Keratinocyte (primary cell): ENCODE data around the gene APRT. TPM values are rescaled to one million over a fixed set of nuclear protein-coding genes. Genes with fewer than 3 reads are reported as not detected.
A peak's percentile ranks its signal among the peaks of the same experiment; 100 is the strongest.

Experiments
- DNase-seq: peaks from one replicate; pipeline ENCODE4 v3.0.0-alpha.2; 2011; ENCODE audit warnings: low read depth, missing footprints, low spot score
- FAIRE-seq: peaks from 2 replicates; lab custom pipeline; 2011; peaks lifted over from hg19 to GRCh38; lab: Jason Lieb, UNC
- H2AFZ ChIP-seq: 2 replicates; pipeline ENCODE4 v1.6.0; 2012; ENCODE audit warnings: low read length, control low read depth, inconsistent platforms; ENCODE audit not compliant: control insufficient read depth
- H3K27ac ChIP-seq: 2 replicates; pipeline ENCODE4 v1.5.1; 2011; ENCODE audit warnings: low read length; ENCODE audit not compliant: control insufficient read depth, insufficient read depth
- H3K27me3 ChIP-seq: 3 replicates; pipeline ENCODE4 v1.6.0; 2011; ENCODE audit warnings: low read length; ENCODE audit not compliant: control insufficient read depth, insufficient read depth; ENCODE audit errors: extremely low read depth
- H3K36me3 ChIP-seq, 2 experiments: 2 replicates in 1 of 2; 3 replicates in 1 of 2; pipeline ENCODE4 v1.5.1; 2011; ENCODE audit warnings: low read length in 2 of 2, mild to moderate bottlenecking in 1 of 2; ENCODE audit not compliant: control insufficient read depth in 2 of 2, insufficient read depth in 2 of 2; ENCODE audit errors: extremely low read depth in 1 of 2
- H3K4me1 ChIP-seq: 3 replicates; pipeline ENCODE4 v1.5.1; 2011; ENCODE audit warnings: low read length; ENCODE audit not compliant: control insufficient read depth, insufficient read depth; ENCODE audit errors: extremely low read depth
- H3K4me2 ChIP-seq: 3 replicates; pipeline ENCODE4 v1.6.0; 2011; ENCODE audit warnings: low read depth, low read length; ENCODE audit not compliant: control insufficient read depth, insufficient read depth; ENCODE audit errors: extremely low read depth
- H3K4me3 ChIP-seq, 3 experiments: fragments of 200-600 bp in 1 of 3; sonication (generic) in 1 of 3; 2 replicates in 2 of 3; 3 replicates in 1 of 3; pipeline ENCODE4 v1.5.1; 2011 to 2016; ENCODE audit warnings: low read length in 3 of 3, mild to moderate bottlenecking in 3 of 3, control low read depth in 2 of 3, inconsistent platforms in 1 of 3, low read depth in 1 of 3, mixed read lengths in 1 of 3, mixed run types in 1 of 3, moderate library complexity in 1 of 3; ENCODE audit not compliant: control insufficient read depth in 2 of 3, insufficient read depth in 2 of 3; ENCODE audit errors: extremely low read depth in 1 of 3
- H3K79me2 ChIP-seq: 2 replicates; pipeline ENCODE4 v1.6.0; 2012; ENCODE audit warnings: low read length; ENCODE audit not compliant: control insufficient read depth, insufficient read depth
- H3K9ac ChIP-seq: 3 replicates; pipeline ENCODE4 v1.6.0; 2011; ENCODE audit warnings: low read length; ENCODE audit not compliant: control insufficient read depth, insufficient read depth; ENCODE audit errors: extremely low read depth
- H3K9me1 ChIP-seq: 3 replicates; pipeline ENCODE4 v1.6.0; 2011; ENCODE audit warnings: low read length; ENCODE audit not compliant: control insufficient read depth, insufficient read depth; ENCODE audit errors: extremely low read depth
- H3K9me3 ChIP-seq: 2 replicates; pipeline ENCODE4 v1.5.1; 2012; ENCODE audit warnings: low read depth, low read length; ENCODE audit not compliant: control insufficient read depth
- H4K20me1 ChIP-seq: 3 replicates; pipeline ENCODE4 v1.6.0; 2011; ENCODE audit warnings: low read length; ENCODE audit not compliant: control insufficient read depth, insufficient read depth; ENCODE audit errors: extremely low read depth
- EZH2 ChIP-seq: IDR thresholded peaks from one replicate; pipeline ENCODE4 v1.6.1; 2012; ENCODE audit warnings: inconsistent platforms, mild to moderate bottlenecking, low read length, moderate library complexity
- dilution Hi-C: fragments of 300-500 bp; cut with MboI; formaldehyde crosslinking; loops from one replicate; pipeline ENCODE4 v1.7.0; 2020; ENCODE audit warnings: low sequenced_read_pairs; ENCODE audit not compliant: extremely low pct_ligation_motif_present
- polyA plus RNA-seq, 5 experiments: library from polyadenylated mRNA; depleted of rRNA in 3 of 5; stranded (reverse) in 3 of 5; stranded (forward) in 1 of 5; unstranded in 1 of 5; fragments of >200 nt; gene quantifications; 1 replicate in 1 of 5; 2 replicates in 3 of 5; 3 replicates in 1 of 5; pipeline versions ENCODE4 v1.2.1 to v1.2.3, GENCODE V29; 2011 to 2012; ENCODE audit warnings: missing spikeins in 2 of 5, low read depth in 1 of 5, low replicate concordance in 1 of 5
- TF ChIP-seq, protein P1 (sequence below), 3 experiments: IDR thresholded peaks in 1 of 3; conservative IDR thresholded peaks in 1 of 3; optimal IDR thresholded peaks in 1 of 3; 2 replicates in 2 of 3; 3 replicates in 1 of 3; pipeline versions ENCODE3 to v1.5.1; 2011; ENCODE audit warnings: low read length in 3 of 3, mild to moderate bottlenecking in 3 of 3, moderate library complexity in 2 of 3, control low read depth in 1 of 3, inconsistent platforms in 1 of 3; ENCODE audit not compliant: insufficient read depth in 2 of 3; ENCODE audit errors: extremely low read depth in 1 of 3

The APRT gene
- polyA plus RNA-seq, 1 donor (not counting 4 experiments of a cell fraction or from before 2014, with no cell fraction given) = 106 TPM

DNA sequence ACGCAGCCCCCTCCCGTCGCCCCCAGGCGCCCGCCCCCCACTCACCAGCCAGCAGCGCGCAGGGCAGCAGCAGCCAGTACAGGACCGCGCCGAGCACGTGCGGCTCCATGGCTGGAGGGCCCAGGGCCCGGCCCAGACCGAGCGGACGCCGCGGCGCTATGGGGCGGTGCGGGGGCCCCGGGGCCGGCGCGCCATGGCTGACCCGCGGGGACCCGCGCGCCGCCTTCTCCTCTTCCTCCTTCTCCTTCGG, 26.9 kb downstream of the APRT start:
- Histone ChIP-seq H2AFZ (no peak overlapping the region), H3K27ac (peak overlapping the region; percentile 93), H3K9ac (peak overlapping the region; percentile 95), H4K20me1 (peaks cover 21% of the 10 kb centered on the region), H3K4me2 (peak overlapping the region; percentile 10), H3K36me3 (peaks cover 0 to 2% of the 10 kb centered on the region in 2 experiments), H3K9me3 (no peaks in the 10 kb centered on the region), H3K79me2 (peaks cover 49% of the 10 kb centered on the region), H3K4me1 (peaks cover 35% of the 10 kb centered on the region), H3K9me1 (no peaks in the 10 kb centered on the region), H3K27me3 (peaks cover 4% of the 10 kb centered on the region), H3K4me3 (peak overlapping the region; percentile 75 to 93 (median 78))
- FAIRE-seq (no peak), DNase-seq (no peak)
- dilution Hi-C loops = no loop called here
- TF ChIP-seq, protein P1, sequence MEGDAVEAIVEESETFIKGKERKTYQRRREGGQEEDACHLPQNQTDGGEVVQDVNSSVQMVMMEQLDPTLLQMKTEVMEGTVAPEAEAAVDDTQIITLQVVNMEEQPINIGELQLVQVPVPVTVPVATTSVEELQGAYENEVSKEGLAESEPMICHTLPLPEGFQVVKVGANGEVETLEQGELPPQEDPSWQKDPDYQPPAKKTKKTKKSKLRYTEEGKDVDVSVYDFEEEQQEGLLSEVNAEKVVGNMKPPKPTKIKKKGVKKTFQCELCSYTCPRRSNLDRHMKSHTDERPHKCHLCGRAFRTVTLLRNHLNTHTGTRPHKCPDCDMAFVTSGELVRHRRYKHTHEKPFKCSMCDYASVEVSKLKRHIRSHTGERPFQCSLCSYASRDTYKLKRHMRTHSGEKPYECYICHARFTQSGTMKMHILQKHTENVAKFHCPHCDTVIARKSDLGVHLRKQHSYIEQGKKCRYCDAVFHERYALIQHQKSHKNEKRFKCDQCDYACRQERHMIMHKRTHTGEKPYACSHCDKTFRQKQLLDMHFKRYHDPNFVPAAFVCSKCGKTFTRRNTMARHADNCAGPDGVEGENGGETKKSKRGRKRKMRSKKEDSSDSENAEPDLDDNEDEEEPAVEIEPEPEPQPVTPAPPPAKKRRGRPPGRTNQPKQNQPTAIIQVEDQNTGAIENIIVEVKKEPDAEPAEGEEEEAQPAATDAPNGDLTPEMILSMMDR (optimal IDR thresholded peaks at IDR 0.05 in 1 of 3, IDR thresholded peaks at IDR 0.05 in 1 of 3, conservative IDR thresholded peaks at IDR 0.05 in 1 of 3; ENCODE audit: extremely low read depth in 1 of 3, insufficient read depth in 2 of 3, low read length in 3 of 3) = no peak
- no peak for TF ChIP-seq EZH2

- no peaks in the 10 kb centered on the region for H3K9me1 ChIP-seq
- peaks cover 2 to 4% of the 10 kb centered on the region in 2 experiments for H3K36me3 ChIP-seq
- no peak overlapping the region for H2AFZ ChIP-seq
- H4K20me1 ChIP-seq = peaks cover 26% of the 10 kb centered on the region
- H3K27me3 ChIP-seq = no peaks in the 10 kb centered on the region
- H3K9ac ChIP-seq = peak overlapping the region; percentile 95
- TF ChIP-seq EZH2 = no peak
- TF ChIP-seq, protein P1 (optimal IDR thresholded peaks at IDR 0.05 in 1 of 3, IDR thresholded peaks at IDR 0.05 in 1 of 3, conservative IDR thresholded peaks at IDR 0.05 in 1 of 3; ENCODE audit: extremely low read depth in 1 of 3, insufficient read depth in 2 of 3, low read length in 3 of 3) = peak; percentile 27 to 66 (median 43)
- dilution Hi-C loops = no loop called here
- H3K27ac ChIP-seq = peak overlapping the region; percentile 93
- peak overlapping the region; percentile 100 for H3K4me2 ChIP-seq
- FAIRE-seq (no peak), DNase-seq (no peak)
- peaks cover 54% of the 10 kb centered on the region for H3K79me2 ChIP-seq
- peaks cover 35% of the 10 kb centered on the region for H3K4me1 ChIP-seq
- peak overlapping the region; percentile 75 to 93 (median 78) for H3K4me3 ChIP-seq
- no peaks in the 10 kb centered on the region for H3K9me3 ChIP-seq
Observed at GRCh38 chr16:88784074-88784855, 27.5 kb downstream of the APRT start.
